ENCODE results near the gene DGKD. TPM values are rescaled to one million over a fixed set of nuclear protein-coding genes. Genes with fewer than 3 reads are reported as not detected.

The DGKD gene
- total and polyA plus RNA-seq, 9 of the 15 experiments (the other 6 are each of a cell fraction or from before 2014, with no cell fraction given), result 0.52 to 29.5 (median 10.6) TPM

GRCh38 chr2:233418761-233419546 lies 64.7 kb downstream of the DGKD start:
- FAIRE-seq (no peak), DNase-seq (ENCODE audit: extremely low read depth in 1 of 4, low spot score in 3 of 4) (no peak), ATAC-seq (no peak)
- H3K79me2 ChIP-seq (ENCODE audit: control insufficient read depth, insufficient read depth, low read length), result no peaks in the 10 kb centered on the region; the same call in 2 of the 3 replicates
- no peak overlapping the region for H3K4me3 ChIP-seq
- 78% methylated on average over 16 of the region's 19 CpGs for WGBS (ENCODE audit: insufficient coverage, low coverage, missing lambda C conversion rate)
- POLR2A ChIA-PET, result interaction anchor here (0.8 to 0.9 kb wide), 2 partner anchors 9 to 53 kb away, joined by 3 read pairs; no protein-coding TSS in a partner anchor
- no peaks in the 10 kb centered on the region for H3K27me3 ChIP-seq (ENCODE audit: control insufficient read depth in 2 of 2, insufficient read depth in 2 of 2, low read length in 2 of 2)
- no peaks in the 10 kb centered on the region for H3K9me3 ChIP-seq (replicated peaks; ENCODE audit: control insufficient read depth, insufficient read depth, low read depth, low read length)
- in situ Hi-C loops (cut with MboI) (no loop called here), intact Hi-C loops (cut with micrococcal nuclease) (no loop called here)
- H4K20me1 ChIP-seq (replicated peaks; ENCODE audit: control insufficient read depth, insufficient read depth, low read length), result no peaks in the 10 kb centered on the region
- CTCF ChIA-PET (ENCODE audit: low intra/inter-chr PET ratio), result no interaction called here
- no peak overlapping the region for H3K27ac ChIP-seq (ENCODE audit: extremely low read depth, low read depth, low read length)
- no peaks in the 10 kb centered on the region for H3K9me1 ChIP-seq (ENCODE audit: control insufficient read depth, insufficient read depth, low read length)
- peaks cover 12 to 15% of the 10 kb centered on the region in 2 experiments; a peak in 4 of 5 replicates for H3K4me1 ChIP-seq (replicated peaks in 1 of 2; ENCODE audit: control insufficient read depth in 2 of 2, insufficient read depth in 2 of 2, low read length in 2 of 2)
- BruUV-seq (replicated peaks), result no TSS peak
- no peak overlapping the region for H3K9ac ChIP-seq (ENCODE audit: insufficient read depth in 1 of 2, low read depth in 2 of 2, low read length in 2 of 2)
- no peak overlapping the region for H3K4me2 ChIP-seq (ENCODE audit: insufficient read depth, low read length)
- no peak overlapping the region for H2AFZ ChIP-seq (ENCODE audit: low read depth, low read length)
- H3K36me3 ChIP-seq (ENCODE audit: control insufficient read depth, insufficient read depth, low read length), result no peaks in the 10 kb centered on the region
- no peak for TF ChIP-seq ZNF444 (CRISPR knock-in tag; IDR thresholded peaks at IDR 0.05)
- TF ChIP-seq KDM4B (IDR thresholded peaks at IDR 0.05; ENCODE audit: borderline replicate concordance in 2 of 2, low read depth in 1 of 2), result no peak
- no peak for TF ChIP-seq PBX2 (CRISPR knock-in tag; IDR thresholded peaks at IDR 0.05; ENCODE audit: low read depth)
- no peak for TF ChIP-seq PBX2 (tag; conservative IDR thresholded peaks at IDR 0.05; ENCODE audit: low read depth)
- no peak for TF ChIP-seq HNRNPLL (IDR thresholded peaks at IDR 0.05; ENCODE audit: low read depth, low read length, poor library complexity, severe bottlenecking)
- no peak for TF ChIP-seq MBD2 (IDR thresholded peaks at IDR 0.05; ENCODE audit: borderline replicate concordance, low read depth)
- TF ChIP-seq ZNF3 (CRISPR knock-in tag; IDR thresholded peaks at IDR 0.05), result no peak
- no peak for TF ChIP-seq ZNF407 (IDR thresholded peaks at IDR 0.05; ENCODE audit: low read depth)
